Stimulated activated CD8-positive, alpha-beta memory T cell treated with anti-CD3 and anti-CD28 coated beads, Interleukin-15, amount 100 ng/mL, for 4 hours (primary cell): ENCODE data around the gene TMEM266.

Experiments used
- DNase-seq, 2 donors: peaks; one replicate each; pipeline ENCODE4 v3.0.0-alpha.2; 2020; ENCODE audit warnings: low read depth in 2 of 2

TMEM266 gene

DNA sequence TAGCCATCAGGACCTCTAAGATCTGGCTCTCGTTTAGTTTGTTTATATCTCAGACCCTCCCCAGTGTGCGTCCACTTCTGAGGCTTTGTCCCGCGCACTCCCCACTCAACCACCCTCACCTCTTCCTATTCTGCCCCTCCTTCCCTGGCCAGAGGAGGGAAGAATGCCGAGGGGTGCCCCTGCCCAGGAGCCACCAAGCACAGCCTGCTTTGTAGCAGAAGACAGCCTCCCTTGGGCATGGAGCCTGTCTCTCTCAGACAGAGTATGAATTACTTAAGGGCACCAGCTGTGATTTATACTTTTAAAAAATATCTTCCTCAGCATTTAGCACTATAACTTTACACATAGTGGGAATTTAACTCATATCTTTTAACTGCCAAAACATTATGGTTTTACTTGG lies 6.0 kb downstream of the TMEM266 start:
- no peak for DNase-seq

DNA sequence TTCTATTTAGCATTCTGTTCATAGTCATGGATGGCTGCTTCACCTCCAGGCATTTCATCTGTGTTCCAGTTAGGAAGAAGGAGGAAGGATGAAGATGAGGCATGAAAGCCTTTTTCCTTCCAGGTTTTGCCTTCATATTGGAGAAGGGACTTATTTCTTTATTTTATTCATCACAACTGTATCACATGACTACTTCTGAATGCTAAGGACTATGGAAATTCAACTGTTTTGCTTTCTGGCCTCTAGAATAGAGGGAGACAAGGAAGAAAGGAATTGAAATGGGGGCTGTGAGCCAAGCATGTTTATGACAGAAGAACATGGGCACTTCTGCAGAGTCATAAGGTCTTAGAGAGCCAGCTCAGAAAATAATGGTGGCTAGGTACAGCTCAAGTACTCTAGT lies 10.4 kb downstream of the TMEM266 start:
- no peak for DNase-seq

GRCh38 chr15:76070921-76071635 lies 11.3 kb downstream of the TMEM266 start:
- no peak for DNase-seq

DNA sequence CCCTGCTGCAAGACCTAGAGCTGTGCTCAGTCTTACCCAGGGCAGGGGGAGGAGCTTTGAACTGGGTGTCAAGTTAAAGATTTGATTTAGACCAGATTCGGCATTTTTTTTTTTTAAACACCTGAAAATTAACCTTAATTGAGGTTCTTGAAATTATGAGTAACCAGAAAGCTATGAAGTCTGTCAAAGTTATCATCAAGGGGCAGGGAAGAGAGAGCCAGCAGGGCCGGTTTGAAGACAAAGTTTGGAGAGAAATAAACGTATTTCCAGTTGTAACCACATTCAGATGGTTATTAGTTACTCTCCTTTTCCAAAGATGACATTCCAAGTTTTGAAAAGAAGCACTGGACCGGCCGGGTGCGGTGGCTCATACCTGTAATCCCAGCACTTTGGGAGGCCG lies 12.0 kb downstream of the TMEM266 start:
- DNase-seq = no peak

DNA sequence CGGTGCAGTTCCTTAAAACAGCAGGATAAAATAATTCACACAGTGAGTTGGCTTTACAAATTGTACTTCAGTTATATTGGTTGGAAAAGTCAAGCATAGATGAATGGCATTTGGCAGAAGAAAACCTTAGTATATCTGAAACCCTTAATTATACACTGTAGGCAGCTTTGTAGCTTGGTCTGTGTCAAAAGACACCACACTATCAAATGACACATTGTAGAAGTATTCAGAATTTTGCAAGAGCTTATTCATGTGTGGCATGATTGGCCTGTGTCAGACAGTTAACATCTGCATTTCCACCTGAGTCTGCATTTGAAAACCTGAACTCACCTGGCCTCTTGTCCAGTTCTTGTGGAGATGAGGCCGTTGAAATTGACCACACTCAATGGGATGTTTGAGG lies 13.8 kb downstream of the TMEM266 start:
- no peak for DNase-seq

GRCh38 chr15:76075046-76075445 lies 15.3 kb downstream of the TMEM266 start:
- DNase-seq = no peak

GRCh38 chr15:76078285-76078877 lies 18.6 kb downstream of the TMEM266 start:
- no peak for DNase-seq

- no peak for DNase-seq
Measured at GRCh38 chr15:76084256-76084655, 24.5 kb downstream of the TMEM266 start.

DNA sequence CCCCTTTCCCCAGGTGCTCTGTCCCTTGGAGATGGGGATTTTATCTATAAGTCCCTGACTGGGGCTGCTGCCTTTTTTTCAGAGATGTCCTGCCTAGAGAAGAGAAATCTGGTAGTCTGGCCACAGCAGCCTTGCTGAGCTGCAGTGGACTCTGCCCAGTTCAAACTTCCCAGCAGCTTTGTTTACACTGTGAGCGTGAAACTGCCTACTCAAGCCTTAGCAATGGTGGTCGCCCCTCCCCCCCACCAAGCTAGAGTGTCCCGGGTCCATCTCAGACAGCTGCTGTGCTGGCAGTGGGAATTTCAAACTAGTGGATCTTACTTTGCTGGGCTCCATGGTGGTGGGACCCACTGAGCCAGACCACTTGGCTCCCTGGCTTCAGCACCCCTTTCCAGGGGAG lies 38.9 kb downstream of the TMEM266 start:
- DNase-seq = no peak

- no peak for DNase-seq
Measured at GRCh38 chr15:76099388-76099787, 39.6 kb downstream of the TMEM266 start.

GRCh38 chr15:76100361-76100760 lies 40.6 kb downstream of the TMEM266 start:
- DNase-seq = no peak

- DNase-seq = no peak
Measured at GRCh38 chr15:76101655-76102054, 41.9 kb downstream of the TMEM266 start.

DNA sequence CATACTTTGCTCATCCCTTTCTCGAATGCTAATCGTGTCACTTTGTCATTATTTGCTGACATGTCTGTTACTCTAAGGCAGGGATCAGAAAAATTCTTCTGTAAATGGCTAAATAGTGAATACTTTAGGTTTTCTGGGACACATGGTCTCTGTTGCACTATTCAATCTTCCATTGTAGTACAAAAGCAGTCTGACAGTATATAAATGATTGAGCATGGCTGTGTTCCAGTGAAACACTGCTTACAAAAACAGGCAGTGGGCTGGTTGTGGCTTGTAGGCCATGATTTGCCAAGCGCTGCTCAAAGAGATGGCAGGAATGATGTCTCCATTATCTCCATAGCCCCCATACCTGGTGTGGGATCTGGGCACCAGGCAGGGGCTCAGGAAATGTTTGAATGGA lies 45.6 kb downstream of the TMEM266 start:
- DNase-seq = no peak

DNA sequence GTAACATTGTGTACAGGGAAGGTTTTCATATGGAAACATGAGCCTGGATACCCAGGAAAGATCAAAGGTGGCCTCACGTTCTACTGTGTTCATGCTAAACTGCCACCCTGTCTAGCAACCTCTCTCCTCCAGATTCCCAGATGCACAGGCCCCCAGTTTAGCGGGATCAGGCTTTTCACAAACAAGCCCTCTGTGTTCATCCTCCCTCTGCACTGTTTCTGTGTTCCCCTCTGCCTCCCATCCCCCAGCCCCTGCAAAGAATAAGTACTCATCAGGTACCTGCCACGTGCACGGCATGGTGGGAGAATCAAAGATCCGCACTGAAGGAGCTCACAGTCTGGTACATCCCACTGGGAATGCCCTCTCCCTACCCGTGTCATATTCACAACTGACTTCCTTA lies 46.1 kb downstream of the TMEM266 start:
- no peak for DNase-seq

GRCh38 chr15:76107169-76107568 lies 47.4 kb downstream of the TMEM266 start:
- DNase-seq = no peak

DNA sequence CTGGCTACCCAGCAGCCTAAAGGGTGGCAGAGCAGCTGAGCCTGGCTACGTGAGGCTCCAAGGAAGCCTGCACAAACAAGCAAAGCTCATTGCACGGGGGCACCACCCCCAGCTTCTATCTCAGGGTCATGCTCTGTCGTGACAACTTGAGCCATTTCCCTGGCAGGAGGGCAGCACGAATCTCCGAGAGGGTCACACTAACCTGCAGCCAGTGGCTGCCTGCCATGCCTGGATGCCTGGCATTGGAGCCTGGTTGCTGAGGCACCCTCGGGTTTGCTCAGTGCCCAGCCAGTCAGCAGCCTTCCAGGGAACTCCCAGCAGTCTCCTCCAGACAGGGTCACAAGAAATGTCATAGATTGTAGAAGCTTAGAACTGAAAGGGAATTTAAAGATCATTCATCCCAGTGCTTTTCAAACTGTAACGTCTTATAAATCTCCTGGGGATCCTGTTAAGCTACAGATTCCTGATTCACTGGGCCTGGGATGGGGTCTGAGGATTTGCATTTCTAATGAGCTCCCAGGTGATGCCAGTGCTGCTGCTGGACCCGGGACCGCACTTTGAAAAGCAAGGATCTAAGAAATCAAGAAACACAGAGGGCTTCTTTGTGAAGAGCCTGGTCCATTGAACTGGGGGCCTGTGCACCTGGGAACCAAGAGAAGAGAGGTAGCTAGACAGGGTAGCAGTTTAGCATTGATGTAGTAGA lies 48.4 kb downstream of the TMEM266 start:
- DNase-seq = no peak

DNA sequence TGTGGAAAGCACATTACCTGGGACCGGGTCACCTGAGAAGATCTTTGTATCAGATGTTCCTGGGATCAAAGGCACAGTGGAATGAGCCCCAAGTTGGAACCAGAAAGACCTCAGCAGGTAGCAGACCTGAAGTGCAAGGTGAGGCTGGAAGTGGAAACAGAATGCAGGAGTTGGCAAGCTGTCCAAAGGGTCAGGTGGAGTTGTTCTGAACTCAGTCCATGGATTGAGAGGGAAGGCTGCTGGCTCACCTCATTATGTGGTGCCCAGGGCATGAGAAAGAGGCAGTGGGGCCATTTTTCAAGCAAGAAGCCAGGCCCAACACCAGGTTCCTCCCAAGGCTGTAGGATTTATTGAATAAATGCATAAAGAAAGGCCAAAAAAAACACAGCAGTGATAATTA lies 49.3 kb downstream of the TMEM266 start:
- DNase-seq = no peak

- DNase-seq = no peak
Measured at GRCh38 chr15:76114561-76114960, 54.8 kb downstream of the TMEM266 start.

DNA sequence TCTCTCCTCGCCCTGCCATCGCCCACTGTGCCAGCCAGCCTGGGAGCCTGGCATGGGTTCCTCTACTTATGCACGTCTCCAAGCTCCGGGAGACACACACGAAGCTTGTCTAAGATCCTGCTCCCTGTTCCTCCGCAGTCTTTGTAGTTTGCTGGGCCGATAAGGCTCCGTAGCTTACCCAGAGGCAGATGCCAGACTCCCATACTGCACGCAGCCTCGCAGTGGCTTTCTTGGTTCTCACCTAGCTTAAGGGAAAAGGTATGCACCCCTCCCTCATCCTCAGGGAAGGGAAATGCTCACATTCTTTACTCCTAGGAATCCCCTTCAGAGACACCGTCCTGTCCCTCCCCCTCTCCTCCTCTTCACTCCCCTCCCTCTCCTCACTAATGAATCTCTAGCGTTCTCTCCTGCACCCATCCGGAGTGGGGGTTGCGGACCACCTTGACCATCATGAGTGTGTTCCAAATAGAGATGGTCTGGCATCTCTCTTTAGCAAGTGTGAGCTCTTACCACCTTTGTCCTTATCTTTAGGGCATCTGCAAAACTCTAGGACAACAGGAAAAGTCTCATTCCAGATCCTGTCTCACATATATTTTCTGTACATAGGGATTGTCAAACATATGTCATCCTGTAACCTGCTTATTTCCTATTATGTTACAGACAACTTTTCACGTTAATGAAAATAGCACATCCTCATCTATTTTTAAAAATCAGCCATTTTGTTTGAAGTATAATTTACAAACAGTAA lies 56.5 kb downstream of the TMEM266 start:
- no peak for DNase-seq

DNA sequence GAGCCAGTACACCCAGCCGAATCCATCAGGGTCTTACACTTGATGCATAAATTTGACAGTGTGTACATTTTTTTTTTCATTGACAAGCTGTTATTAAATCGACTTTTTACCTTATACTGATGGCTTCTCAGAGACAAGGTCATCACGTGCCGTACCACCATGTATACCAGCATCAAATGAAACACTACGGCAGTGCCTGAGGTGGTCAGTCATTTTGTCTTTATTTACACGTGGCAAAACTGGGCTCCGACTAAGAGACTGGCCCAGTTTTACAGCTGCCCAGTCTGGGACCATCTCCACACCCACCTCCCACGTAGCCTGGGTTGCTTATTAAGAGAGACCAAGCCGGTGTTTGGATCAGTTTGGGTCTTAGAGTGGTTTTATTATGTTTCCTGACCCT lies 57.4 kb downstream of the TMEM266 start:
- no peak for DNase-seq

- DNase-seq = no peak
Measured at GRCh38 chr15:76118767-76119166, 59.0 kb downstream of the TMEM266 start.

- no peak for DNase-seq
Measured at GRCh38 chr15:76123031-76123430, 63.2 kb downstream of the TMEM266 start.

DNA sequence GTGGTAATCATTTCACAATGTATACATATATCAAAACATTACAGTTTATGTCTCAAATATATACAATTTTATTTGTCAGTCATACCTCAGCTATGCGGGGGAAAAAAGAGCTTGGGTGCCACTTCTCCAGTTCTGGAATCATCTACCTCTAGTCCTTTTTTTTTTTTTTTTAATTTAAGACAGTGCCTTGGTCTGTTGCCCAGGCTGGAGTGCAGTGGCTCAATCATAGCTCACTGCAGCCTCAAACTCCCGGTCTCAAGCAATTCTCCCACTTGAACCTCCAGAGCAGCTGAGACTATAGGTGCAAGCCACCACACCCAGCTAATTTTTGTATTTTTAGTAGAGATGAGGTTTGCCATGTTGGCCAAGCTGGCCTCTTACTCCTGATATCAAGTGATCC lies 67.4 kb downstream of the TMEM266 start:
- DNase-seq = no peak
